Neural cell (in vitro differentiated cells): ENCODE data around the gene RPL31.

ENCODE experiments used
- CTCF ChIP-seq: fragments of 450-650 bp; IDR thresholded peaks from 2 replicates; pipeline ENCODE4 v1.5.1; 2014; ENCODE audit warnings: antibody characterized with exemption, mild to moderate bottlenecking, moderate library complexity; ENCODE audit not compliant: poor library complexity, severe bottlenecking
- EZH2 ChIP-seq: fragments of 200-600, 300-800 bp; shearing (Covaris generic), sonication (generic); IDR thresholded peaks from 2 replicates; pipeline ENCODE4 v1.6.1; 2014; ENCODE audit warnings: antibody characterized with exemption, low read length, borderline replicate concordance, mild to moderate bottlenecking; ENCODE audit not compliant: insufficient read depth, poor library complexity, severe bottlenecking

- TF ChIP-seq EZH2, result no peak
- no peak for TF ChIP-seq CTCF
Observed at GRCh38 chr2:100954044-100954420, 48.1 kb upstream of the RPL31 start.
